Measurements from ENCODE around the gene LGALS1. TPM values are rescaled to one million over a fixed set of nuclear protein-coding genes. Genes with fewer than 3 reads are reported as not detected.
A peak's percentile ranks its signal among the peaks of the same experiment; 100 is the strongest.

LGALS1 gene
- total RNA-seq, 4 donors from 2014 or later, result 110 to 347 (median 232) TPM

DNA sequence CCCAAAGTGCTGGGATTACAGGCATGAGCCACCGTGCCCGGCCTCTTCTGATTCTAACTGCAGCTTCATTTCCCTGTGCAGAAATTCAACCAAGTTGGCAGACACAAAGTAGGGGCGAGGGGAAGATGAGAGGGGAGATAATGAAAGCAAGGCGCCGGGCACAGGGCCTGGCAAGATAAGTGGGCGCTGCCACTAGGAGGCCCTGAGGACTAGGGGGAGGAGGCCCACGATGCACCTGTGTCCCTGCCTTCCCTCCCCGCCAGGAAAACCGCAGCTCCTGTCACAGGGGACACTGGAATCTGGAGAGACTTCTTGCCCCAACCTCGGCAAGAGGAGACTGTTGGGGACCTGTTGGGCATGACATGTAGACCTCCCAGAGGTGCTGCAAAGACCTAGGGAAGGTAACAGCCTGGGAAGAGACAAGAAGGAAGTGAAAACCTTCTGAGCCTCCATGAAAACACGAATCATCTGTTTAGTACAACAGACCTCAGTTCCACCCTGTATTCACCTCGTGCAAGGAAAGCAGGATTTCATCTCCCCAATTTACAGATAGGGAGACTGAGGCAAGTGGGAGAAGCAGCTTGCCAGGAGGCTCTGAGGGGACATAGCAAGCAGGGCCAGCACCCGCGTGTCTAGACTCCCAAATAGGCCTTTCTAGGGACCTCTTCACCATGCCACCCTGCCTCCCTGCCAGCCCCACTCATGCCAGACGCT lies 3.1 kb upstream of the LGALS1 start:
- H3K4me3 ChIP-seq (ENCODE audit: low read depth, poor library complexity, severe bottlenecking), result no peak overlapping the region
- TF ChIP-seq, protein P1, sequence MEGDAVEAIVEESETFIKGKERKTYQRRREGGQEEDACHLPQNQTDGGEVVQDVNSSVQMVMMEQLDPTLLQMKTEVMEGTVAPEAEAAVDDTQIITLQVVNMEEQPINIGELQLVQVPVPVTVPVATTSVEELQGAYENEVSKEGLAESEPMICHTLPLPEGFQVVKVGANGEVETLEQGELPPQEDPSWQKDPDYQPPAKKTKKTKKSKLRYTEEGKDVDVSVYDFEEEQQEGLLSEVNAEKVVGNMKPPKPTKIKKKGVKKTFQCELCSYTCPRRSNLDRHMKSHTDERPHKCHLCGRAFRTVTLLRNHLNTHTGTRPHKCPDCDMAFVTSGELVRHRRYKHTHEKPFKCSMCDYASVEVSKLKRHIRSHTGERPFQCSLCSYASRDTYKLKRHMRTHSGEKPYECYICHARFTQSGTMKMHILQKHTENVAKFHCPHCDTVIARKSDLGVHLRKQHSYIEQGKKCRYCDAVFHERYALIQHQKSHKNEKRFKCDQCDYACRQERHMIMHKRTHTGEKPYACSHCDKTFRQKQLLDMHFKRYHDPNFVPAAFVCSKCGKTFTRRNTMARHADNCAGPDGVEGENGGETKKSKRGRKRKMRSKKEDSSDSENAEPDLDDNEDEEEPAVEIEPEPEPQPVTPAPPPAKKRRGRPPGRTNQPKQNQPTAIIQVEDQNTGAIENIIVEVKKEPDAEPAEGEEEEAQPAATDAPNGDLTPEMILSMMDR (IDR thresholded peaks at IDR 0.05), result no peak
- TF ChIP-seq POLR2A (IDR thresholded peaks at IDR 0.05), result no peak
- intact Hi-C loops (cut with DNase I; ENCODE audit: low total_unique reads), result no loop called here
- WGBS, 2 donors, result 52 to 58% methylated on average over 15 of the region's 15 CpGs
- DNase-seq (ENCODE audit: low spot score in 2 of 2), result no peak

DNA sequence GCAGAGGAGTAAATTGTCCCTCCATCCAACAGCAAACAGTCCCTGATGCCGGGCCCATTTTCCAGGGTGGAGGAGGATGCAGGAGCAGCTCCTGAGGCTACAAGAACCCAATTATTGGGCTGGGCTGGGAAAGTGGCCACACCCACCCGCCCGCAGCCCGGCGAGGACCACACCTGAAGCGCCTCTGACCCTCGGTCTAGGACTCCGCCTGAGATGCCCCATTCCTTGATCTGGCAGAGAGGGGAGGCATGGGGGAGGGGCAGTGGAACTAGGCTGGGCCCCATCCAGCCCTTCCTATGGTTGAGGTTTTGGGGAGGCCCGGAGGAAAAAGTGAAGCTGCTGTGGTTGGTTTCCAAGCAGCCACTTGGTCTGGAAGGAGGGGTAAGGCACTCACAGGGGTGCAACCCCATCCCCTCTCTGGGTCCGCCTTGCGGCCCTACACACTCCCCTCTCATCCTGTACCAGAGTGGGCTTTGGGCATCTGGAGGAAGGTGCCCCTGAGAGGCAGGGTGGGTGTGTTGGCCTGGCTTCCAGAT lies 2.4 kb upstream of the LGALS1 start:
- TF ChIP-seq POLR2A (IDR thresholded peaks at IDR 0.05), result no peak
- TF ChIP-seq, protein P1 (IDR thresholded peaks at IDR 0.05), result no peak
- H3K4me3 ChIP-seq (ENCODE audit: low read depth, poor library complexity, severe bottlenecking), result no peak overlapping the region
- intact Hi-C loops (cut with DNase I; ENCODE audit: low total_unique reads), result no loop called here
- DNase-seq (ENCODE audit: low spot score in 2 of 2), result no peak
- WGBS, 2 donors, result 34 to 51% methylated on average over 10 to 11 of the region's 11 CpGs

DNA sequence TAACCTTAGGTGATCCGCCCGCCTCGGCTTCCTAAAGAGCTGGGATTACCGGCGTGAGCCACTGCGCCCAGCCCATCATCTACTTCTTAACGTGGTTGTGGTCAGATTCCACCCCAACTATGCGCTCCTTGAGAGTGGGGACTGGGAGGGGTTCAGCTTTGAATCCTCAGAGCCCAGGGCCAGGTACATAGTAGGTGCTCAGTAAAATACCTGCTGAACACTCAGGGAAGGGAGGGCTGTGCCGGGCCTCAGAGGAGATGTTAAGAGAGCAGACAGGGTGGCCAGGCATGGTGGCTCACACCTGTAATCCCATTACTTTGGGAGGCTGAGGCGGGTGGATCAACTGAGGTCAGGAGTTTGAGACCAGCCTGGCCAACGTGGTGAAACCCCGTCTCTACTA lies 1.2 kb upstream of the LGALS1 start:
- 82 to 83% methylated on average over 12 of the region's 12 CpGs for WGBS, 2 donors
- intact Hi-C loops (cut with DNase I; ENCODE audit: low total_unique reads), result no loop called here
- DNase-seq (ENCODE audit: low spot score in 2 of 2), result no peak
- no peak for TF ChIP-seq POLR2A (IDR thresholded peaks at IDR 0.05)
- TF ChIP-seq, protein P1 (IDR thresholded peaks at IDR 0.05), result no peak
- H3K4me3 ChIP-seq (ENCODE audit: low read depth, poor library complexity, severe bottlenecking), result no peak overlapping the region

DNA sequence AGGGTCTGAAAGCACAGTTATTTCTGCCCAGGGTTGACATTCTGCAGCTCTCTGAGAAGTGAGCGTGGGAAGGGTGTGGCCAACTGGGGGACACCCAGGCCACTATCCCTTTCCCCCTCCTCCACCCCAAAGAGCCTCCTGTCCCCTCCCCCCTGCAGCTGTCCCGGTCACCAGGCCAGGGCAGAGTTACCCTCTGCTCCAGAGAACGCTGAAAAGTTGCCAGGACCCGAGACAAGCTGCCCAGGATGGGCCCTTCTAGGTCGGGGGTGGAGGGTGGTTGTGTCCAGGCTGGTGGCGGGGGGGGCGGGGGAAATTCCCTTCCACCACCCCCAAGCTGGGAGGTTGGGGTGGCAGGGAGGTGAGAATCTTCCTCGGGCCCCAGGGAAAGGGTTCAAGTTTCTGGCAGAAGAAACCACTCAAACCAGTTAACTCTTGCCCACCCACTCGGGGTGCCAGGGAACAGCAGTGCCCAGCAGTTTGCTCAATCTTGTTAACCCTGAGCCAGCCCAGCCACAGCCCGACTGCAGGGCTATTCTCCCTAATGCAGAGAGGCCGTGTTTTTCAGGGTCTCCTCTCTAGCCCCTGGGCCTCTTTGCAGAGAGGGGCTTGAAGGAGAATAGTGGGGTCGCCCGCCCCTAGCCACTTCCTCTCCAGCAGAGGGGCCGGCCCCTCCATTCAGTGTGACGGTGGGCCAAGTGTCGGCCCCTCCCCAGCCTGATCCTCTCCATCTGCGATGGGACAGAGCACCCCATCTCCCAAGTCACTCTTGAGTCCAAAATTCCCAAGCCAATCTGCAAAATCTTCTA lies 697 bp downstream of the LGALS1 start:
- TF ChIP-seq, protein P1 (IDR thresholded peaks at IDR 0.05), result no peak
- no peak for TF ChIP-seq POLR2A (IDR thresholded peaks at IDR 0.05)
- intact Hi-C loops (cut with DNase I; ENCODE audit: low total_unique reads), result no loop called here
- peak overlapping the region; percentile 40 for H3K4me3 ChIP-seq (ENCODE audit: low read depth, poor library complexity, severe bottlenecking)
- WGBS, 2 donors, result 21 to 23% methylated on average over 15 to 17 of the region's 17 CpGs
- no peak for DNase-seq (ENCODE audit: low spot score in 2 of 2)

DNA sequence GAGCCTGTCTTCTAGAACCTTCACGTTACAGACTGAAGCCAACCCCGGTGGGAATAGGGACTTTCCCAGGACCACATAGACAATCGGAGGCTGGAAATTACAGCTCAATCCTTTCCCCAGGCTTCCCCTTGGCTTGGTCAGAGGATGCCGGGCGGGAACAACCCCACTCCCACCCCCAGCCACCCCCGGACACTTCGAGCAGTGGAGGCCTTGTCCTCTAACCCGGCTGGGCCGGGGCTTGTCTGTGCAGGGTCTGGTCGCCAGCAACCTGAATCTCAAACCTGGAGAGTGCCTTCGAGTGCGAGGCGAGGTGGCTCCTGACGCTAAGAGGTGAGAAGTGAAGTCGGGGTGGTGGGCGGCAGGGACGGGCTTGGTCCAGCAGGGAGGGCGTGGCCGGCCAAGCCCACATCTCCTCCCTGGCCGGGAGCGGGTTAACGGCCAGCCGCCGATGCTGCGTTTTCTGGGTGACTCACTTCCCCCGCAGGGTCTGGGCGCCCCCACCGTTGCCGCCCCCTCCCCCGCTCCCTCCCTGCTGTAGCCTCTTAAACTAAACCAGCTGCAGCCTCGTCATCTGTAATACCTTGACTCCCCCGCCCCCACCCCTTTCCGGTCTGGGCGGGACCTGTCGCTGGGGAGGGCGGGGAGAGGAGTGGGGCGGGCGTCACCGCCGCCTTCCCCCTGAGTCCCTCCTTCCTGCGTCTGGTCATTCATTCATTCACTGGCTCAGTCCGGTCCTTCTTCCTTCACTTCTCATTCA lies 1.5 kb downstream of the LGALS1 start:
- intact Hi-C loops (cut with DNase I; ENCODE audit: low total_unique reads), result no loop called here
- WGBS, 2 donors, result 0 to 2% methylated on average over 33 to 34 of the region's 42 CpGs
- DNase-seq (ENCODE audit: low spot score in 2 of 2), result peak; percentile 80 to 96
- peak overlapping the region; percentile 40 for H3K4me3 ChIP-seq (ENCODE audit: low read depth, poor library complexity, severe bottlenecking)
- TF ChIP-seq, protein P1 (IDR thresholded peaks at IDR 0.05), result no peak

All from lower leg skin (tissue), 4 donors.